Measurements from ENCODE around the gene PCDHGB1.

The PCDHGB1 gene

GRCh38 chr5:141354900-141355469 is 5.1 kb downstream of the PCDHGB1 start, which contains the start of gene PCDHGA4:
Gene PCDHGA4, plus strand, starts transcription at chr5:141355021. Its CDS starts 87 bp downstream, at chr5:141355108.
- no peak within 1 kb of the TSS for H3K27ac ChIP-seq
- TF ChIP-seq CTCF (IDR thresholded peaks at IDR 0.05) (peak; percentile 45), ZFX (IDR thresholded peaks at IDR 0.05; ENCODE audit: borderline replicate concordance) (no peak)

- TF ChIP-seq ZFX (IDR thresholded peaks at IDR 0.05; ENCODE audit: borderline replicate concordance) (no peak), CTCF (IDR thresholded peaks at IDR 0.05) (no peak)
- no peak overlapping the region for H3K27ac ChIP-seq
These were observed 5.7 kb downstream of the PCDHGB1 start for GRCh38 chr5:141355641-141356040.

GRCh38 chr5:141356133-141356532 is 6.2 kb downstream of the PCDHGB1 start:
- TF ChIP-seq ZFX (IDR thresholded peaks at IDR 0.05; ENCODE audit: borderline replicate concordance) (no peak), CTCF (IDR thresholded peaks at IDR 0.05) (no peak)

GRCh38 chr5:141356950-141357349 is 7.1 kb downstream of the PCDHGB1 start:
- TF ChIP-seq ZFX (IDR thresholded peaks at IDR 0.05; ENCODE audit: borderline replicate concordance) = no peak
- TF ChIP-seq CTCF (IDR thresholded peaks at IDR 0.05) = no peak
- no peak overlapping the region for H3K27ac ChIP-seq

More at GRCh38 chr5:141356133-141356532, 6.2 kb downstream of the PCDHGB1 start:
- no peak overlapping the region for H3K27ac ChIP-seq

GRCh38 chr5:141359790-141360426 is 10.0 kb downstream of the PCDHGB1 start, which contains the start of gene PCDHGB2:
Gene PCDHGB2, plus strand, starts transcription at chr5:141359994. Its CDS starts 142 bp downstream, at chr5:141360136.
- TF ChIP-seq CTCF (IDR thresholded peaks at IDR 0.05) = peak; percentile 60
- TF ChIP-seq ZFX (IDR thresholded peaks at IDR 0.05; ENCODE audit: borderline replicate concordance) = no peak

GRCh38 chr5:141360685-141361084 is 10.8 kb downstream of the PCDHGB1 start:
- TF ChIP-seq CTCF (IDR thresholded peaks at IDR 0.05) = no peak
- no peak overlapping the region for H3K27ac ChIP-seq

More at GRCh38 chr5:141359790-141360426, 10.0 kb downstream of the PCDHGB1 start, which contains the start of gene PCDHGB2:
- no peak within 1 kb of the TSS for H3K27ac ChIP-seq

- no peak overlapping the region for H3K27ac ChIP-seq
- TF ChIP-seq ZFX (IDR thresholded peaks at IDR 0.05; ENCODE audit: borderline replicate concordance) (no peak), CTCF (IDR thresholded peaks at IDR 0.05) (no peak)
These were observed 12.8 kb downstream of the PCDHGB1 start for GRCh38 chr5:141362719-141363118.
